GM06990 (cell line): ENCODE results near the gene AGBL3.

Source experiments
- DNase-seq: peaks from one replicate; pipeline ENCODE4 v3.0.0-alpha.2; 2011; ENCODE audit not compliant: insufficient read length; ENCODE audit errors: extremely low read depth
- H3K27me3 ChIP-seq: replicated peaks from 2 replicates; pipeline ENCODE4 v1.6.0; 2011; ENCODE audit warnings: low read length; ENCODE audit not compliant: control insufficient read depth, insufficient read depth
- H3K36me3 ChIP-seq: 2 replicates; pipeline ENCODE4 v1.5.1; 2011; ENCODE audit warnings: low read length; ENCODE audit not compliant: control insufficient read depth, insufficient read depth
- H3K4me3 ChIP-seq: replicated peaks from 2 replicates; pipeline ENCODE4 v1.5.1; 2011; ENCODE audit warnings: low read depth, mild to moderate bottlenecking, control low read depth, low read length
- CTCF ChIP-seq: IDR thresholded peaks from 2 replicates; pipeline ENCODE4 v1.5.1; 2011; ENCODE audit warnings: low read length, control low read depth, mild to moderate bottlenecking, inconsistent platforms; ENCODE audit not compliant: insufficient read depth, poor library complexity, severe bottlenecking

The AGBL3 gene

GRCh38 chr7:135079068-135079467, 92.8 kb downstream of the AGBL3 start:
- DNase-seq = no peak
- Histone ChIP-seq H3K36me3 (no peaks in the 10 kb centered on the region), H3K4me3 (no peak overlapping the region), H3K27me3 (no peaks in the 10 kb centered on the region)
- TF ChIP-seq CTCF = no peak

DNA sequence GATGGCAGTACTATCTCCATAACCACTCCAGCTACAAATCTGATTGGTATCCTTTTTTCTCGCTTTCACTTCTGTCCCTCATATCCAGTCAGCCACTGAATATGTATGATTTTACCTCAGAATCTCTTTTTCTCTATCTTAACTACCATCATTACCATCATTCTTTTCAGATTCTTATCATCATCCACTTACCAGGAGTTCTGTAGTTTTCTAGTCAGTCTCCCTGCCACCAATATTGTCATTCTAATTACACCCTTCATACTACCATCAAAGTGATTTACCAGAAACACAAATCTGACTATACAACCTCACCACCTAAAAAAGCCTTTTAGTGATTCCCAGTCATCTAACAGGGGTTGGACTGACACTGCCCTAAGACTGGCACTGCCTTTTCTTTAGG, 96.7 kb downstream of the AGBL3 start:
- DNase-seq = no peak
- H3K36me3 ChIP-seq = no peaks in the 10 kb centered on the region
- no peak overlapping the region for H3K4me3 ChIP-seq
- no peaks in the 10 kb centered on the region for H3K27me3 ChIP-seq
- no peak for TF ChIP-seq CTCF

DNA sequence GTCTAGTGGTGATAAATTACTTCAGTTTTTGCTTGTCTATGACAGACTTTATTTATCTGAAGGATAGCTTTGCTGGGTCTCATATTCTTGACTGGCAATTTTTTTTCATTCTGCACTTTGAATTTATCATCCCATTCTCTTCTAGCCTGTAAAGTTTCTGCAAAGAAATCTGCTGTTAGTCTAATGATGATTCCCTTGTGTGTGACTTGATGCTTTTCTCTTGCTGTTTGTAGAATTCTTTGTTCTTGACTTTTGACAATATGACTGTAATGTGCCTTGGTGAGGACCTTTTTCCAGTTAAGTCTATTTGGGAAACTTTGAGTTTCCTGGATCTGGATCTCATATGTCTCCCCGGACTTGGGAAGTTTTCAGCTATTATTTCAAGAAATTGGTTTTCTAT, 102.3 kb downstream of the AGBL3 start:
- no peak for TF ChIP-seq CTCF

DNA sequence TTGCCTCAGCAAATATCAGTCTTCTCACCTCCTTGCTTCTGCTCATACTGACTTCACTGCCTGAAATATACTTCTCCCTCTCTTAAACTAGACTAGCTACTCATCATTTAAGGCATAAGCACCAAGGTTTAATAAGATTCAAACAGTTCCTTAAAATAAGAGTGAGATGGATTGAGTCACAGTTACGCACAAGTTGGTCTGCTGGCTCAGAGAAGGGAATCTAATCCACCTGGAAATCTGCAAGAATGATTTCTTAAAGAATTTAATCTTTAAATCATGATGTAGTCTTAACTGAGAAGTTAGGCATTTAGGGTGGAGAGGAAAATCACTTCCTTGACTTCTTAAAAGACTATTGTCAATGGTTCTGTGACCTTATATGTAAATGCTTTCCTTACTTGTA, 105.4 kb downstream of the AGBL3 start:
- H3K4me3 ChIP-seq = no peak overlapping the region
- H3K36me3 ChIP-seq = no peaks in the 10 kb centered on the region; the same call in 1 of the 2 replicates
- DNase-seq = no peak
- H3K27me3 ChIP-seq = no peaks in the 10 kb centered on the region
- no peak for TF ChIP-seq CTCF

More for the DNA sequence above, 102.3 kb downstream of the AGBL3 start:
- Histone ChIP-seq H3K36me3 (no peaks in the 10 kb centered on the region; the same call in 1 of the 2 replicates), H3K4me3 (no peak overlapping the region), H3K27me3 (no peaks in the 10 kb centered on the region)
- DNase-seq = no peak

DNA sequence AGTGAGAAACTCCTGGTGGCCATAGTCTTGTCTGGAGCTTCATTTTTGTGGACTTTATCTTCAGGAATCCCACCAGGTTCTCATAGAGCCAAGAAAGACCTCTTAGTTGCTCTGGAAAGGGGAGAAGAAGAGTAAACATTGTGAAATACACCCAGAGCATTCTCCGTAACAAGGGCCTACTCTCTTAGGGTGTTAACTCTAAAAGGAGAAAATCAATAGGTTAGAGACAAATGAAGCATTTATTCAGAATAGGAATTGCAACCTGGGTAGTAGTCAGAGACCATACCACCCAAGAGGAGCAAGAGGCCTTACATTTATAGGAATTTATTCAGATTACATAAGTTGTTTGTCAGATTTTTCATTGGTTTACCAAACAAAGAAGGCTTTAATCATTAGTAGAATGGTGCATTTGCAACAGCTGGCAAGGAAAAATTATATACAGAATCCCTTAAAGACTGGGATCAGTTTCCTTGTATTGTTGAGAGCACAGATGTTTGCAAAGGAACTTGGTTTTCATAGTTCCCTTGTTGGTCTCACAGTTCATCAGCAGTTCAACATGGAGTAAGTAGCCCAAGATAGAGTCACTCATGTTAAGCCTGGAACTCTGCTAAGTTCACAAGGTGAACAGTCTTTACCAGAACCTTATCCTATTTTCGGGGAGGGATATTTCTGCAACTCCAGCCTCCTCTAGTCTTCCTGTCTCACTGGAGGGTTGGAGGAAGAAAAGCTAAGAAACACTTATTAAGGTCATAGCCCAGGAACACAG, 108.3 kb downstream of the AGBL3 start:
- no peak for TF ChIP-seq CTCF

More for the DNA sequence above, 108.3 kb downstream of the AGBL3 start:
- no peak for DNase-seq
- Histone ChIP-seq H3K36me3 (no peaks in the 10 kb centered on the region; the same call in 1 of the 2 replicates), H3K27me3 (no peaks in the 10 kb centered on the region), H3K4me3 (no peak overlapping the region)
